ENCODE data around the gene KMT5B.

KMT5B gene

DNA sequence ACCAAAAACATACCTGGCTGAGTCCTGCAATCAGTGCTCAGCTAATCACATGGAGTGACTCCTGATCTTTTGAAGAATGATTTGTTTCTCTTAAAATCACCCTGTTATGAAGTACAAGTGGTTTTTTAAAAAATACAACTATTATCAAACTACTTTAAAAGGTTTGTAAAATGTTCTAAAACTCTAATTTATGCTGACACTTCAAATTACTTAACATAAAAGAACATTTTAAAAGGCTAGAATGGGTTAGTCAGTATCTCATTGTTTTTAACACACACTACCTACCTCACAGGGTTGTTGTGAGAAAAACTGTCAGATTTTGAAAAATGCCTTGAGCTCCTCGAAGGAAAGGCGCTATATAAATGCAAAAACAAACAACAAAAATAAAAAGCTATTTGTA, 33.2 kb downstream of the KMT5B start:
- no peak for DNase-seq

- no peak for DNase-seq
These were observed 35.2 kb downstream of the KMT5B start for GRCh38 chr11:68177877-68178276.

DNA sequence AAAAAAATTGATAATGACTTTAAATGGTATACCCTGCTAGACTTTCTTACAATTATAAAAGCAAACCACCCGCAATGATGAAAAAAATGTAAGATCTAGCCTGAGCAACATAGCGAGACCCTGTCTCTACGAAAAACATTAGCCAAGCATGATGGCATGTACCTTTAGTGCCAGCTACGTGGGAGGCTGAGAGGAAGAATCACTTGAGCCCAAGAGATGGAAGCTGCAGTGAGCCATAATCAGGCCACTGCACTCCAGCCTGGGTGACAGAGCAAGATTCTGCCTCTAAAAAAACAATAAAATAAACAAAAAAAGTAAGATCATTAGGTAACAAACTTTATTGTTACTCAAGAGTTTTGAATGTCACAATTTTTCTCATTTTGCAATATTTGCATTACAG, 39.2 kb downstream of the KMT5B start:
- no peak for DNase-seq

DNA sequence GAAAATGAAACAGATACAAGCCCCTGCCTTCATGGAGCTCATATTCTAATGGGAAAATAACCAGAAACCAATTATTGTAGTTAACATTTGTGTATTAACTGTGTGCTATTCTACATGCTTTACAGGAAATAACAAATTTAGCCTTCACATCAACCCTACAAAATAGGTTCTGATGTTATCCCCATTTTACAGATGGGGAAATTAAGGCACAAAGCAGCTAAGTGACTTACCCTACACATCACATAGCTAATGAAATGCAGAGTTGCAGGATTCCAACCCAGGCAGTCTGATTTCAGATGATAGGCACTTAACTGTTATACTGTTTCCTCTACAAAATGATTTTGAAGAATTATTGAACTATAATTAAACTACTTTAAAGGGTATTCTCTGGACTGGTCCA, 43.7 kb downstream of the KMT5B start:
- DNase-seq: no peak

DNA sequence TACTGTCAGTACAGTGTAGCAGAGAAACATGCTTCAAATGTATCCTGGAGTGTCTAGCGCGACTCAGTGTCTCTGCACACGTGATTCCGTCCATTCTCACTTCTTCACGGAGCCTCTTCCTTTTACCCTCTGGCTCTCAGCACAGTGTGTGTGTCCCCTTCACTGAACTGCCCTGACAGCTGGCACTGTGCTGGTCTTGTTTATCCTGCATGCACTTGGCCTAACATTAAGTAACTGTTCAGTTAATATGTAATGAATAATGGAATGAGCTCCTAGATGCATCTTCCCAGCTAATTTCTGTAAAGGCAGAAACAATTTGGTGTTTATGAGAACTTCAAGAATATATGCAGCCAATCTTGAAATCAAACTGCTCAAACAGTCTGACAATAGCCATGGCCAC, 44.4 kb downstream of the KMT5B start:
- no peak for DNase-seq

- no peak for DNase-seq
These were observed 45.6 kb downstream of the KMT5B start for GRCh38 chr11:68167474-68167873.

- no peak for DNase-seq
These were observed 46.1 kb downstream of the KMT5B start for GRCh38 chr11:68166969-68167368.

- DNase-seq: no peak
These were observed 47.5 kb downstream of the KMT5B start for GRCh38 chr11:68165601-68166000.

- no peak for DNase-seq
These were observed 48.7 kb downstream of the KMT5B start for GRCh38 chr11:68164437-68164836.

DNA sequence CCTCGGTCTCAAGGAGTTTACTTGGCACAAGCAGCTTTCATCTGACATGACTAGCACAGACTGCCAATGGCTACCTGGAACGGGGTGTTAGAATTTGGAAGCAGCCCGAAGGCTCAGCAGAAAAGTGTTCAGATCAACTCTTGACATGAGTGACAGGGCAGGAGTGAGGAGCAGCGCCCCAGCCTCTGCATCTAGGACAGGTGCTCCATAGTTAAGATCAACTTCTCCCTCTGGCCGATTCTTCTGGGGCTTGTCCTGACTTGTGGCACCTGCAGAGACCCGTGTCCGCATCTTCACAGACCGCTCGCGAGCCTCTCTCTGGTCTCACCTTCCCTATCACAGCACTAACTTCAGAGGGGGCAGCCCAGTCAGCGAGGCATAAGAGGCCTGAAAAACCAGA, 49.4 kb downstream of the KMT5B start:
- DNase-seq: no peak

DNA sequence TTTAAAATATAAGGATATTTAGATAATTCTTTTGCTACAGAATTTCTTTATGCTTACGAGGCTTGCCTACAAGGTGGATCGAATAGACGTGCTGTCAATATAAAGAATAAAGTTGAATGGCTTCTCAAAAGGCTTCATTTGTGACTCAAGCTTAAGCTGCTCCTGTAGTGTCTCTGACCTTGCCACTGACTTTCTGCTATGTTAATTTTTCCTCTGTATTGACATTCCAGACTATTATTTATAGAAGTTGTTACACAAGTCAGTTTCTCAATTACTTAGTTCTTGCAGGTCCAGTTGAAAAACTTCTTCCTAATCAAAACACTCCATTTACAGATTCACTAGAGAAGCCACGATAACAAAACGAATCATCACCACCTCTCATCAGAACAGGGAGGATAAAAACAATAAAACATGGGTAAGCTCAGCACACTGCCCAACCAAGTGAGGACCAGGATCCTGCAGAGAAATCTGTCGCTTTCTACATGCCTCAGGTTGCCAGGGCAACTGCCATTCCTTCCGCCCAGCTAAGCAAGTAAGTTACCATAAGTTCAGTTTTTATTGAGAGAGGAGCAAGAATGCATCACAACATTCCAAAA, 52.9 kb downstream of the KMT5B start:
- no peak for DNase-seq

- no peak for DNase-seq
These were observed 53.4 kb downstream of the KMT5B start for GRCh38 chr11:68159665-68160064.

DNA sequence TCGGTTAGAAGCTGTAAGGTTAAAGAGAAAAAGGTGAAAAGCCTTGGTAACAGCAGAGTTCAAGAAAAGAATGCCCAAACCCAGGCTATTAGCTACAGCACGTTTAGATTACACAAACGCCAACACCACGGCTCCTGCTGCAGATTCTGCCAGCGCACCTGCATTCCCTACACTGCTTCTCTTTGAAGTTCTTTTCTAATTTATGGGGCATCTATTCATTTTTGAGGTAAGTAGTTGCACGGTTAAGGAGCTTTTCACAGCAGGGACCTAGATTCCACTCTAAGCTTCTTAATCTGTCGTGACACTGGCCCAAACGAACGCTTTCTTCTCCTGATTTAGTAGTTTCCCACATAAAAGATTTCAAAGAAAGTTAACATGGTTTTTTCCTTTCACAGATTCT, 53.9 kb downstream of the KMT5B start:
- no peak for DNase-seq

DNA sequence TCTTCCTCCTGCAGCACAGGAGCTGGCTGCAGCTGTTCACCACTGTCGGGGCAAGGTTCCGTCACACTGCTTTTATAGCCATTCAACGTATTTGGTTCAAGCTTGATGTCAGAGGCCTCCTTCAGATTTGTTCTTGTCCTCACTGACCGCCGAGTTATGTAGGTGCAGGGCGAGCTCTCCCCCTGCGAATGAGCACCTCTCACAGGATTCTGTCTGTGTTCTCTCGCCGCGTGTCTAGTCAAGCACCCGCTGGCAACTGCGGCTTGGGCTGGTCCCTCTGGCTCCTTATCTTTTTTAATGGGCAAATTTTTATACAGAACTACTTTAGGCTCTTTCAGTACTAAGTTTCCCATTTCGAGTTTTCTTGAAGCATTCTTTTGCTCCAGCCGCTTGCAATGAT, 54.5 kb downstream of the KMT5B start:
- DNase-seq: no peak

GRCh38 chr11:68153742-68154141, 59.4 kb downstream of the KMT5B start:
- DNase-seq: no peak

- DNase-seq: no peak
These were observed 63.1 kb downstream of the KMT5B start for GRCh38 chr11:68150037-68150436.

DNA sequence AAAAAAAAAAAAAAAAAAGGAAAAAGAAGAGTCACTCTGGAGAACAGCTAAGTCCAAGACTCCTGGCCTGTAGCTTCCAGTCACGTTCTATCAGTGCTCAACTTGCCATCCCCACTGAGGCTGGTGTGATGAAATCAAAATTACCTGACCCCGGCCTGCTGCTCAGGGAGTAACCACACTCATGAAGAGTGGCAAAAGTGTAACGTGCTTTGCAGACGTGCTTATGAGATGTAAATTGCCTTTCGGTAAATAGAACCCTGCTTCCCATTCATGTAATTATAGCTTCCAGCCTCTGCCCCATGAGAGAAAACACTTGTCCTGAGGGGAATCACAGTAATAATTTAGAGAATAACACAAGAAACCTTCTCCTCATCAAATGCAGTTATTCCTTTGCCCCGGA, 63.7 kb downstream of the KMT5B start:
- no peak for DNase-seq

DNA sequence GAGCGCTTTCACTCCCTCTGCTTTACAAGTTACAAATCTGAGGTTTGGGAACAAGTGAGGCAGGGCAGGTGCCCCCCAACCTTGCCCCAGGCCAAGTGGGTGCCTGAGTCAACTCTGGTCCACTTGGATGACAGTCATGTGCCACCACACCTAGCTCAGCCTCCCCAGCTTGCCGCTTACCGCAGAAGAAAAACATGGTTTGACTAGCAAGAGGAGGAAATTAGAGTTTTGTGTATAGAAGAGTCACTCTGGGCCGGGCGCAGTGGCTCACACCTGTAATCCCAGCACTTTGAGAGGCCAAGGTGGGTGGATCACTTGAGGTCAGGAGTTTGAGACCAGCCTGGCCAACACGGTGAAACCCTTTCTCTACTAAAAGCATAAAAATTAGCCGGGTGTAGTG, 64.2 kb downstream of the KMT5B start:
- no peak for DNase-seq

DNA sequence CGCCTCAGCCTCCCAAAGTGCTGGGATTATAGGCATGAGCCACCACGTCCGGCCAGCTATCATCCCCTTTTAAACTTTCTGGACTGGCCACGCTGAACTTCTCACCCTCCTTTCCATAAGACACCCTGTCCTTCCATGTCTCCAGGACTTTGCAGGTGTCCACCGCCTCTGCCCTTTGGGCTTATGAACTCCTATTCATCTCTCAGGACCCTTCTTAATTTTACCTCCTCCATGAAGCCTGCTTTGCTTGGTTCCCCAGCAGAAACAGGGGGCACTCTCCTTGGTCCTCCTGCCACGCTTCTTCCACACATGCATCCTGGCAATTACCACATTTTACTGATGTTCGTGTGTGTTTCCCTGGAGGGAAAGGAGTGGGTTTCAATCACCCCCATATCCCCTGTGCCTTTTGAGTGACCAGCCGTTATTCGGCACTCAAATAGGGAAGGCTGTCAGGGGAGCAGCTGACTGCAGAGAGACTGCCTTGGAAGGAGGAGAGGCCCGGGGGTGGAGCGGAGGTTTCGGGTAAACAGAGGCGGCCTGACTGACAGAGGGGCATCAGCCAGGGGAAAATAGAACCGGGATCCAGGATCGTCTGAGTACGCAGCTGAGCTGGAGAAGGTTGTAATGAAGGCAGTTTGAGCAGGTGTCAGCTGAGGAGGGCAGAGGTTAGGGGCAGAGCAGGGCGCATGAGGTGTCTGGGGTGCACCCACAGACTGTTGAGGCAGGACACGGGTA, 64.9 kb downstream of the KMT5B start:
- DNase-seq: no peak

- DNase-seq: no peak
These were observed 66.2 kb downstream of the KMT5B start for GRCh38 chr11:68146704-68147474.

DNA sequence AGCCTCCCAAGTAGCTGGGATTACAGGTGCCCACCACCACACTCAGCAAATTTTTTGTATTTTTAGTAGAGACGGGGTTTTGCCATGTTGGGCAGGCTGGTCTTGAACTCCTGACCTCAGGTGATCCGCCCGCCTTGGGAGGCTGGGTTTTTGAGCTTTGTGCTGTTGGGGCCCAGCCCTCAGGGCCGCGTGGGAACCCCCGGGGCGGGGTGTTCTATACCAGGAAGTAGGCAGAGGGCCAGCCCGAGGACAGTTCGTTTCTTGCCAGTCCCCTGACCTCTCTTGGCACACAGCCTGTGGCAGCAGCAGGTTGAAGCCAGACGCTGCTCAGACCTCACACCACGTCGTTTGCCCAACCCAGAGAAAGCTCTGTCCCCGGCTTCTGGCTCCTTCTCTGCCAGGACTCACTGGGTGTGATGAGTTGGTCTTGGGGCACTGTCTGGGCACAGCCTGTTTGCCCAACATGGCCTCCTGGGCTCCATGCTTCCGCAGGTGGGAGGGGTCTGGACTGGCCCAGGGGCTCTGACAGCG, 67.0 kb downstream of the KMT5B start:
- no peak for DNase-seq

- no peak for DNase-seq
These were observed 67.8 kb downstream of the KMT5B start for GRCh38 chr11:68145120-68145866.

DNA sequence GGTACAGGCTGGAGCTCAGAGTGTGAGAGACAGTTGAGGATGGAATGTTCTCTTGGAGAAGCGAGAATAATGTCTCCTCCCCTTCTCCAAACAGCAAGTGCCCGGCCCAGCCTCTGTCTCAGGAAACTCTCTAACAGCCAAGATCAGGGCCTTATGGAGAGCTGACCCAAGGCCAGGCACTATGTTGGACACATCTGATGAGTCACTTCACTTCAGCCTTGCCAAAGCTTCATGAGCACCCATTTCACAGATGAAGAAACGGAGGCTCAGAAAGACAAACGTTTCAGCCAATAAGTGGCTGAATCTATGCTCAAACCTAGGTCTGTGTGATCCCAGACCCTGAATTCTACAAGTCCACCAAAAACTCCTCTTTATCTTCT, 69.8 kb downstream of the KMT5B start:
- no peak for DNase-seq
